Testis (tissue), 3 donors: ENCODE measurements around the gene ITPR2. TPM values are rescaled to one million over a fixed set of nuclear protein-coding genes. Genes with fewer than 3 reads are reported as not detected.

Source experiments
- DNase-seq: peaks from one replicate; pipeline ENCODE4 v3.0.0-alpha.2; 2019
- H3K27ac ChIP-seq, 2 donors: fragments of 200-600 bp; sonication (generic); one replicate each; pipeline ENCODE4 v1.5.1; 2019
- H3K27me3 ChIP-seq: fragments of 200-600 bp; sonication (generic); one replicate; pipeline ENCODE4 v1.5.1; 2019
- H3K36me3 ChIP-seq: fragments of 200-600 bp; sonication (generic); one replicate; pipeline ENCODE4 v1.5.1; 2017; ENCODE audit warnings: low read depth; ENCODE audit errors: missing control alignments
- H3K4me1 ChIP-seq: fragments of 200-600 bp; sonication (generic); one replicate; pipeline ENCODE4 v1.5.1; 2019
- H3K4me3 ChIP-seq, 2 donors: fragments of 200-600 bp; sonication (generic); one replicate each; pipeline ENCODE4 v1.5.1; 2017 to 2019
- H3K9me3 ChIP-seq: fragments of 200-600 bp; sonication (generic); one replicate; pipeline ENCODE4 v1.5.1; 2017
- CTCF ChIP-seq, 3 experiments: fragments of 450-650 bp in 2 of 3; fragments of 200-600 bp in 1 of 3; sonication (generic) in 1 of 3; IDR thresholded peaks; one replicate each; pipeline ENCODE4 v1.5.1; 2016 to 2019; ENCODE audit warnings: antibody characterized with exemption in 3 of 3, mild to moderate bottlenecking in 2 of 3, moderate library complexity in 1 of 3
- POLR2A ChIP-seq: fragments of 450-650 bp; IDR thresholded peaks from one replicate; pipeline ENCODE4 v1.6.1; 2017; ENCODE audit warnings: antibody characterized with exemption, mild to moderate bottlenecking, moderate library complexity
- WGBS, 2 donors: methylation state at CpG; one replicate each; pipeline ENCODE4 v1.1.5; 2018; 5-methylcytosine and 5-hydroxymethylcytosine counted together
- intact Hi-C: fragments of 100-400 bp; cut with DNase I; formaldehyde crosslinking; loops from one replicate; pipeline ENCODE4 v1.15.1; 2023; ENCODE audit warnings: low total_unique reads
- polyA plus RNA-seq: library from polyadenylated mRNA; stranded (reverse); fragments of 350-450 nt; fragmentation: Illumina TruSeq; extraction: RNeasy Lipid Tissue Mini Kit (QIAGEN cat#74804); gene quantifications from one replicate; pipeline ENCODE4 v1.2.3, GENCODE V29; 2014; ENCODE audit warnings: low read depth, low replicate concordance; ENCODE audit not compliant: insufficient read depth
- total RNA-seq, 2 donors: library from RNA; depleted of rRNA; stranded (reverse); fragments of >200 nt; gene quantifications; one replicate each; pipeline ENCODE4 v1.2.3, GENCODE V29; 2016

Gene ITPR2
- total and polyA plus RNA-seq, 3 donors from 2014 or later = 4.9 to 60.6 (median 56.9) TPM

- no peak for TF ChIP-seq POLR2A
- no peak for TF ChIP-seq CTCF (IDR thresholded peaks at IDR 0.05)
- H3K36me3 ChIP-seq = no peaks in the 10 kb centered on the region
- peaks cover 7% of the 10 kb centered on the region for H3K4me1 ChIP-seq
These were observed 459.1 kb downstream of the ITPR2 start for GRCh38 chr12:26373606-26374495.

GRCh38 chr12:26372866-26373265 lies 460.1 kb downstream of the ITPR2 start:
- WGBS, 2 donors = 96 to 97% methylated on average over 6 of the region's 6 CpGs
- no peaks in the 10 kb centered on the region for H3K9me3 ChIP-seq

More at GRCh38 chr12:26373606-26374495, 459.1 kb downstream of the ITPR2 start:
- WGBS, 2 donors = 87 to 95% methylated on average over 7 of the region's 7 CpGs
- intact Hi-C loops = no loop called here
- Histone ChIP-seq H3K9me3 (no peaks in the 10 kb centered on the region), H3K4me3 (no peak overlapping the region), H3K27me3 (no peaks in the 10 kb centered on the region), H3K27ac (no peak overlapping the region)
- DNase-seq = no peak

GRCh38 chr12:26370098-26370497 lies 462.9 kb downstream of the ITPR2 start:
- no peak for DNase-seq
- H3K4me1 ChIP-seq = no peaks in the 10 kb centered on the region
- TF ChIP-seq CTCF (IDR thresholded peaks at IDR 0.05) (no peak), POLR2A (no peak)
- no peak overlapping the region for H3K4me3 ChIP-seq
- intact Hi-C loops = no loop called here
- H3K9me3 ChIP-seq = no peaks in the 10 kb centered on the region
- 90 to 99% methylated on average over 2 of the region's 2 CpGs for WGBS, 2 donors
- no peaks in the 10 kb centered on the region for H3K36me3 ChIP-seq
- H3K27ac ChIP-seq = no peak overlapping the region
- no peaks in the 10 kb centered on the region for H3K27me3 ChIP-seq

More at GRCh38 chr12:26372866-26373265, 460.1 kb downstream of the ITPR2 start:
- intact Hi-C loops = no loop called here
- Histone ChIP-seq H3K27ac (no peak overlapping the region), H3K4me1 (no peaks in the 10 kb centered on the region), H3K36me3 (no peaks in the 10 kb centered on the region), H3K27me3 (no peaks in the 10 kb centered on the region), H3K4me3 (no peak overlapping the region)
- no peak for DNase-seq
- TF ChIP-seq CTCF (IDR thresholded peaks at IDR 0.05) (no peak), POLR2A (no peak)

- no peaks in the 10 kb centered on the region for H3K4me1 ChIP-seq
- no peak for DNase-seq
- H3K36me3 ChIP-seq = no peaks in the 10 kb centered on the region
- TF ChIP-seq POLR2A = no peak
- TF ChIP-seq CTCF (IDR thresholded peaks at IDR 0.05) = no peak
- intact Hi-C loops = no loop called here
- no peak overlapping the region for H3K27ac ChIP-seq
- no peaks in the 10 kb centered on the region for H3K9me3 ChIP-seq
- no peaks in the 10 kb centered on the region for H3K27me3 ChIP-seq
- WGBS, 2 donors = 79 to 82% methylated on average over 4 of the region's 4 CpGs
- no peak overlapping the region for H3K4me3 ChIP-seq
These were observed 463.4 kb downstream of the ITPR2 start for GRCh38 chr12:26369588-26369987.
